Gastrocnemius medialis (tissue), 4 donors: ENCODE results near the gene SH3GL3. TPM values are rescaled to one million over a fixed set of nuclear protein-coding genes. Genes with fewer than 3 reads are reported as not detected.

Experiments
- ATAC-seq, 2 donors: fragments of 150-250 bp; one replicate each; pipeline ENCODE4 v1.9.1; 2016
- DNase-seq, 2 donors: peaks; one replicate each; pipeline ENCODE4 v3.0.0-alpha.2; 2019
- H3K27ac ChIP-seq, 4 donors: fragments of 200-600 bp; sonication (generic); 1 replicate in 1 of 4; 2 replicates in 3 of 4; pipeline ENCODE4 v1.5.1; 2016 to 2018; ENCODE audit warnings: mild to moderate bottlenecking in 2 of 4, moderate library complexity in 1 of 4
- H3K27me3 ChIP-seq, 3 donors: fragments of 200-600 bp; sonication (generic) in 2 of 3; 1 replicate in 1 of 3; 2 replicates in 2 of 3; pipeline versions ENCODE4 v1.5.1 to v1.6.0; 2016 to 2019; ENCODE audit warnings: mild to moderate bottlenecking in 1 of 3, moderate library complexity in 1 of 3
- H3K36me3 ChIP-seq, 2 donors: fragments of 200-600 bp; sonication (generic) in 1 of 2; one replicate each; pipeline ENCODE4 v1.5.1; 2017 to 2018
- H3K4me1 ChIP-seq, 2 donors: fragments of 200-600 bp; sonication (generic) in 1 of 2; one replicate each; pipeline ENCODE4 v1.5.1; 2016 to 2017; ENCODE audit warnings: mild to moderate bottlenecking in 2 of 2
- H3K4me3 ChIP-seq, 4 donors: fragments of 200-600 bp; sonication (generic) in 3 of 4; 1 replicate in 1 of 4; 2 replicates in 3 of 4; pipeline ENCODE4 v1.5.1; 2016 to 2019; ENCODE audit warnings: mild to moderate bottlenecking in 2 of 4
- H3K9me3 ChIP-seq, 3 donors: fragments of 200-600 bp; sonication (generic) in 2 of 3; 1 replicate in 1 of 3; 2 replicates in 2 of 3; pipeline ENCODE4 v1.5.1; 2016 to 2019
- POLR2A ChIP-seq, 2 donors: fragments of 450-650 bp; IDR thresholded peaks; one replicate each; pipeline ENCODE4 v1.6.1; 2017; ENCODE audit warnings: antibody characterized with exemption in 2 of 2, mild to moderate bottlenecking in 2 of 2, moderate library complexity in 2 of 2
- in situ Hi-C, 4 donors: fragments of 200-750 bp; cut with MboI; loops; one replicate each; pipeline versions ENCODE4 v1.15.0 to v1.8.0; 2017; ENCODE audit warnings: low sequenced_read_pairs in 4 of 4
- intact Hi-C: fragments of 100-400 bp; cut with DNase I; formaldehyde crosslinking; loops from one replicate; pipeline ENCODE4 v1.15.1; 2023; ENCODE audit warnings: low total_unique reads
- total RNA-seq, 4 donors: library from RNA; depleted of rRNA; stranded (reverse); fragments of >200 nt; gene quantifications; one replicate each; pipeline versions ENCODE4 v1.1.0 to v1.2.3, GENCODE V29; 2016
- TF ChIP-seq, protein P1 (sequence below), 5 experiments: fragments of 450-650 bp in 3 of 5; fragments of 200-600 bp in 2 of 5; sonication (generic) in 2 of 5; IDR thresholded peaks in 4 of 5; conservative IDR thresholded peaks in 1 of 5; 1 replicate in 4 of 5; 2 replicates in 1 of 5; pipeline ENCODE4 v1.5.1; 2016 to 2019; ENCODE audit warnings: antibody characterized with exemption in 5 of 5, mild to moderate bottlenecking in 3 of 5, moderate library complexity in 3 of 5

SH3GL3 gene
- total RNA-seq, 4 donors from 2014 or later: not detected

DNA sequence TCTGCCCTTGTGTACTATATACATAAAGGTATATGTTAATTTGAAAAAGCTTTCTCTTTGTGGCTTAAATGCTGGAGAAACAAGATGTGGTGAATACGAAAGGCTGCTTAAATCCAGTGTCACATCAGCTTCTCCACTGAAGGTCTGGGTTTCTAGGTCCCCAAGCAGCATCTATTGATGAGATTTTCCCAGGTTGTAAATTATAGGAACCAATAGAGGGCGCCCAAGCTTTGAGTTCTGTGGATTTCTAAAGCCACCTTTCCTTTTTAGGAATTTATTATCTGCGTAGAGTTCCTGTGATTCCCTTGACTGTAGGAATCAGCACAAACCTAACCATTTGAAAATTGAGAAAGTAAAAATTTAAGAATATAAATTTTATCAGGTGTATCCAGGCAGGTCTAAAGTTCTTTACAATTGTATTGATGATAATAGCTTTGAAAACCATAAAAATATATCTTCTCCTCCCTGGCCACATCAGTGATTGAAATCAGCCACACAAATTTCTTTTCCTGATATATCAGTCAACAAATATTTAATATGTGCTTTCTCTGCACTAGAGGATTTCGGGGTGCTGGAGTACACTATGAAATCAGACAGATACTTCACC is 118.5 kb downstream of the SH3GL3 start:
- Histone ChIP-seq H3K27ac (no peak overlapping the region), H3K4me1 (no peaks in the 10 kb centered on the region), H3K36me3 (no peaks in the 10 kb centered on the region), H3K4me3 (no peak overlapping the region), H3K27me3 (no peaks in the 10 kb centered on the region), H3K9me3 (no peaks in the 10 kb centered on the region)
- DNase-seq (no peak), ATAC-seq (no peak)
- in situ Hi-C loops (loop anchor here (10.0 to 25.0 kb wide), 6 partner anchors 131 to 472 kb away; no protein-coding TSS in a partner anchor), intact Hi-C loops (loop anchor here (5.0 kb wide), 2 partner anchors 182 to 457 kb away; no protein-coding TSS in a partner anchor)
- no peak for TF ChIP-seq POLR2A (IDR thresholded peaks at IDR 0.05)
- TF ChIP-seq, protein P1, sequence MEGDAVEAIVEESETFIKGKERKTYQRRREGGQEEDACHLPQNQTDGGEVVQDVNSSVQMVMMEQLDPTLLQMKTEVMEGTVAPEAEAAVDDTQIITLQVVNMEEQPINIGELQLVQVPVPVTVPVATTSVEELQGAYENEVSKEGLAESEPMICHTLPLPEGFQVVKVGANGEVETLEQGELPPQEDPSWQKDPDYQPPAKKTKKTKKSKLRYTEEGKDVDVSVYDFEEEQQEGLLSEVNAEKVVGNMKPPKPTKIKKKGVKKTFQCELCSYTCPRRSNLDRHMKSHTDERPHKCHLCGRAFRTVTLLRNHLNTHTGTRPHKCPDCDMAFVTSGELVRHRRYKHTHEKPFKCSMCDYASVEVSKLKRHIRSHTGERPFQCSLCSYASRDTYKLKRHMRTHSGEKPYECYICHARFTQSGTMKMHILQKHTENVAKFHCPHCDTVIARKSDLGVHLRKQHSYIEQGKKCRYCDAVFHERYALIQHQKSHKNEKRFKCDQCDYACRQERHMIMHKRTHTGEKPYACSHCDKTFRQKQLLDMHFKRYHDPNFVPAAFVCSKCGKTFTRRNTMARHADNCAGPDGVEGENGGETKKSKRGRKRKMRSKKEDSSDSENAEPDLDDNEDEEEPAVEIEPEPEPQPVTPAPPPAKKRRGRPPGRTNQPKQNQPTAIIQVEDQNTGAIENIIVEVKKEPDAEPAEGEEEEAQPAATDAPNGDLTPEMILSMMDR (IDR thresholded peaks at IDR 0.05 in 4 of 5, conservative IDR thresholded peaks at IDR 0.05 in 1 of 5): peak in 3 of 5 experiments; percentile 23 to 43 (median 36)

GRCh38 chr15:83567318-83567717 is 120.2 kb downstream of the SH3GL3 start:
- TF ChIP-seq POLR2A (IDR thresholded peaks at IDR 0.05): no peak
- TF ChIP-seq, protein P1 (IDR thresholded peaks at IDR 0.05 in 4 of 5, conservative IDR thresholded peaks at IDR 0.05 in 1 of 5): no peak
- Histone ChIP-seq H3K9me3 (no peaks in the 10 kb centered on the region), H3K4me3 (no peak overlapping the region), H3K4me1 (no peaks in the 10 kb centered on the region), H3K27ac (no peak overlapping the region), H3K36me3 (no peaks in the 10 kb centered on the region), H3K27me3 (no peaks in the 10 kb centered on the region)
- no peak for ATAC-seq
- in situ Hi-C loops (loop anchor here (10.0 to 25.0 kb wide), 6 partner anchors 133 to 470 kb away; no protein-coding TSS in a partner anchor), intact Hi-C loops (loop anchor here (5.0 kb wide), 2 partner anchors 180 to 455 kb away; no protein-coding TSS in a partner anchor)
- DNase-seq: no peak

DNA sequence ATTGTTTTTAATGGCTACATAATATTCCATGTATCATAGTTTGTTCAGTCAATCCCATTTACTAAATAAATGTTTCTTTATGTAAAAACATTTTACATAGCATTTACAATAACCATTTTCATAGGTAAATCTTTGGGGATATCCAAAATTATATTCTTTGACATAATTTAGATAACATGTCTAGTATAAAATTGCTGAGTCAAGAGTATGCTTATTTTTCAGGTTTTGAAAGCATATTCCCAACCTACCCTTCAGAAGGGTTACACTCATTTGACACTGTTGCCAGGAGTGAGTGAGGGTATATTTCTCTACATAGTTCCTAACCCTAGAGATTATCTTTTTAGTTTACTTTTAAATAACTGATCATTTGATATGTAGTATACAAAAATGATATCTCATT is 122.2 kb downstream of the SH3GL3 start:
- no peak overlapping the region for H3K4me3 ChIP-seq
- no peaks in the 10 kb centered on the region for H3K9me3 ChIP-seq
- no peak for ATAC-seq
- H3K36me3 ChIP-seq: no peaks in the 10 kb centered on the region
- in situ Hi-C loops (loop anchor here (10.0 to 25.0 kb wide), 6 partner anchors 135 to 468 kb away; no protein-coding TSS in a partner anchor), intact Hi-C loops (loop anchor here (5.0 kb wide), 2 partner anchors 178 to 453 kb away; no protein-coding TSS in a partner anchor)
- H3K27ac ChIP-seq: no peak overlapping the region
- H3K4me1 ChIP-seq: no peaks in the 10 kb centered on the region
- TF ChIP-seq, protein P1 (IDR thresholded peaks at IDR 0.05 in 4 of 5, conservative IDR thresholded peaks at IDR 0.05 in 1 of 5): no peak
- TF ChIP-seq POLR2A (IDR thresholded peaks at IDR 0.05): no peak
- no peaks in the 10 kb centered on the region for H3K27me3 ChIP-seq
- no peak for DNase-seq

GRCh38 chr15:83570756-83571155 is 123.6 kb downstream of the SH3GL3 start:
- Histone ChIP-seq H3K4me1 (no peaks in the 10 kb centered on the region), H3K9me3 (no peaks in the 10 kb centered on the region), H3K36me3 (no peaks in the 10 kb centered on the region), H3K27me3 (no peaks in the 10 kb centered on the region), H3K4me3 (no peak overlapping the region), H3K27ac (no peak overlapping the region)
- in situ Hi-C loops (loop anchor here (25.0 kb wide), 4 partner anchors 167 to 467 kb away; no protein-coding TSS in a partner anchor), intact Hi-C loops (no loop called here)
- no peak for TF ChIP-seq POLR2A (IDR thresholded peaks at IDR 0.05)
- TF ChIP-seq, protein P1 (IDR thresholded peaks at IDR 0.05 in 4 of 5, conservative IDR thresholded peaks at IDR 0.05 in 1 of 5): no peak
- ATAC-seq (no peak), DNase-seq (no peak)
